DND-41 (cell line): ENCODE measurements around the gene CPNE6.

Source experiments
- ATAC-seq: fragments of 200-7000 bp; cut with Tn5 transposase; 3 replicates; pipeline ENCODE4 v1.9.1; 2021; ENCODE audit warnings: low read depth; ENCODE audit not compliant: insufficient read depth
- DNase-seq: peaks from one replicate; pipeline ENCODE4 v3.0.0-alpha.2; 2020
- H2AFZ ChIP-seq: 2 replicates; pipeline ENCODE4 v1.6.0; 2012; ENCODE audit warnings: low read depth, low read length
- H3K27ac ChIP-seq: 2 replicates; pipeline ENCODE4 v1.5.1; 2012; ENCODE audit warnings: low read length, inconsistent platforms
- H3K27me3 ChIP-seq: fragments of 200-600 bp; sonication (generic); 2 replicates; pipeline ENCODE4 v1.6.0; 2012; ENCODE audit warnings: low read length, mild to moderate bottlenecking, inconsistent platforms; ENCODE audit not compliant: insufficient read depth, poor library complexity
- H3K36me3 ChIP-seq: 2 replicates; pipeline ENCODE4 v1.5.1; 2012; ENCODE audit warnings: low read length, inconsistent platforms; ENCODE audit not compliant: insufficient read depth
- H3K4me1 ChIP-seq: 2 replicates; pipeline ENCODE4 v1.5.1; 2012; ENCODE audit warnings: mild to moderate bottlenecking, low read length; ENCODE audit not compliant: insufficient read depth
- H3K4me2 ChIP-seq: 2 replicates; pipeline ENCODE4 v1.6.0; 2012; ENCODE audit warnings: mild to moderate bottlenecking, moderate library complexity, low read length, inconsistent platforms; ENCODE audit not compliant: insufficient read depth
- H3K4me3 ChIP-seq, 2 experiments: fragments of 200-600 bp in 1 of 2; shearing (Covaris generic) in 1 of 2; 2 replicates each; pipeline ENCODE4 v1.5.1; 2012 to 2016; ENCODE audit warnings: inconsistent platforms in 2 of 2, low read length in 2 of 2, mild to moderate bottlenecking in 2 of 2, low read depth in 1 of 2, moderate library complexity in 1 of 2
- H3K79me2 ChIP-seq: 2 replicates; pipeline ENCODE4 v1.6.0; 2012; ENCODE audit warnings: low read length, inconsistent platforms; ENCODE audit not compliant: insufficient read depth
- H3K9ac ChIP-seq: 2 replicates; pipeline ENCODE4 v1.6.0; 2012; ENCODE audit warnings: low read depth, mild to moderate bottlenecking, inconsistent platforms, low read length, moderate library complexity
- H3K9me3 ChIP-seq: 2 replicates; pipeline ENCODE4 v1.5.1; 2012; ENCODE audit warnings: low read length, moderate library complexity, mild to moderate bottlenecking, inconsistent platforms; ENCODE audit not compliant: insufficient read depth, severe bottlenecking
- H4K20me1 ChIP-seq: 2 replicates; pipeline ENCODE4 v1.6.0; 2012; ENCODE audit warnings: low read length; ENCODE audit not compliant: insufficient read depth
- CTCF ChIP-seq: IDR thresholded peaks from 2 replicates; pipeline ENCODE4 v1.5.1; 2012; ENCODE audit warnings: borderline replicate concordance, low read length, moderate library complexity, mild to moderate bottlenecking; ENCODE audit not compliant: poor library complexity, severe bottlenecking; ENCODE audit errors: extremely low read depth
- EZH2 ChIP-seq: IDR thresholded peaks from 3 replicates; pipeline ENCODE4 v1.6.1; 2012; ENCODE audit warnings: borderline replicate concordance, low read depth, mild to moderate bottlenecking, moderate library complexity, low read length, inconsistent platforms; ENCODE audit not compliant: severe bottlenecking

CPNE6 gene

GRCh38 chr14:24053548-24054323 is 17.6 kb upstream of the CPNE6 start:
- Histone ChIP-seq H3K27ac (no peak overlapping the region), H3K9ac (no peak overlapping the region), H2AFZ (no peak overlapping the region), H4K20me1 (0 out of 2 replicates have a peak, but pooled peaks cover 2% of the 10 kb centered on the region), H3K4me3 (no peak overlapping the region), H3K4me2 (no peak overlapping the region), H3K9me3 (no peaks in the 10 kb centered on the region), H3K79me2 (no peaks in the 10 kb centered on the region), H3K27me3 (no peaks in the 10 kb centered on the region), H3K4me1 (peaks cover 26% of the 10 kb centered on the region), H3K36me3 (no peaks in the 10 kb centered on the region)
- no peak for TF ChIP-seq CTCF
- no peak for TF ChIP-seq EZH2
- no peak for ATAC-seq
- DNase-seq = no peak

- no peak for DNase-seq
- H3K9me3 ChIP-seq = no peaks in the 10 kb centered on the region
- peaks cover 26% of the 10 kb centered on the region for H3K4me1 ChIP-seq
- no peak overlapping the region for H3K4me2 ChIP-seq
- no peak overlapping the region for H3K9ac ChIP-seq
- H3K79me2 ChIP-seq = no peaks in the 10 kb centered on the region
- TF ChIP-seq CTCF = no peak
- no peak for TF ChIP-seq EZH2
- H3K36me3 ChIP-seq = no peaks in the 10 kb centered on the region
- no peak overlapping the region for H3K4me3 ChIP-seq
- ATAC-seq = no peak
- H3K27me3 ChIP-seq = no peaks in the 10 kb centered on the region
- 0 out of 2 replicates have a peak, but pooled peaks cover 2% of the 10 kb centered on the region for H4K20me1 ChIP-seq
- H2AFZ ChIP-seq = no peak overlapping the region
- no peak overlapping the region for H3K27ac ChIP-seq
These were observed 17.1 kb upstream of the CPNE6 start for GRCh38 chr14:24054324-24054641.

GRCh38 chr14:24054646-24055045 is 16.7 kb upstream of the CPNE6 start:
- H3K4me2 ChIP-seq = no peak overlapping the region
- H3K27ac ChIP-seq = no peak overlapping the region

More at GRCh38 chr14:24054646-24055045, 16.7 kb upstream of the CPNE6 start:
- TF ChIP-seq EZH2 (no peak), CTCF (no peak)
- Histone ChIP-seq H3K36me3 (no peaks in the 10 kb centered on the region), H3K79me2 (no peaks in the 10 kb centered on the region), H3K27me3 (no peaks in the 10 kb centered on the region), H3K4me1 (peaks cover 26% of the 10 kb centered on the region), H3K9ac (no peak overlapping the region), H2AFZ (no peak overlapping the region), H3K9me3 (no peaks in the 10 kb centered on the region), H4K20me1 (0 out of 2 replicates have a peak, but pooled peaks cover 2% of the 10 kb centered on the region), H3K4me3 (no peak overlapping the region)
- ATAC-seq (no peak), DNase-seq (no peak)
